Anterior cingulate cortex (tissue), 58 donors: Measurements from ENCODE around the gene MOB3A.
A peak's percentile ranks its signal among the peaks of the same experiment; 100 is the strongest.
"Not testable (repeated sequence)": the region's sequence is repeated elsewhere in the genome, so short reads cannot be mapped to it uniquely, and the experiment has no call there.

Experiments
- DNase-seq, 58 donors: peaks; one replicate each; lab custom pipeline; 2025; lab: John Stamatoyannopoulos, UW

The MOB3A gene

GRCh38 chr19:2096034-2096479, at the start of gene MOB3A:
MOB3A (minus strand) TSS chr19:2096326; CDS start chr19:2078560, 17,766 bp downstream.
- DNase-seq: peak in 29 of 58 donors; percentile 50 to 99 (median 96)

- peak in 8 of 58 donors; percentile 5 to 46 (median 13) for DNase-seq
These were observed 49.7 kb upstream of the MOB3A start for GRCh38 chr19:2145831-2146241.

GRCh38 chr19:2144190-2144589, 48.1 kb upstream of the MOB3A start:
- no peak for DNase-seq

GRCh38 chr19:2142173-2142829, 46.2 kb upstream of the MOB3A start:
- DNase-seq: no peak

- DNase-seq: no peak
These were observed 44.0 kb upstream of the MOB3A start for GRCh38 chr19:2140138-2140569.

GRCh38 chr19:2139385-2140137, 43.4 kb upstream of the MOB3A start:
- no peak for DNase-seq

GRCh38 chr19:2138061-2138728, 42.1 kb upstream of the MOB3A start:
- DNase-seq: peak in 21 of 58 donors; percentile 5 to 62 (median 15)

- peak in 1 of 58 donors; percentile 11 for DNase-seq
These were observed 40.7 kb upstream of the MOB3A start for GRCh38 chr19:2136796-2137195.

GRCh38 chr19:2135474-2136402, 39.6 kb upstream of the MOB3A start:
- no peak for DNase-seq

- no peak for DNase-seq
These were observed 36.8 kb upstream of the MOB3A start for GRCh38 chr19:2132731-2133490.

GRCh38 chr19:2132191-2132590, 36.1 kb upstream of the MOB3A start:
- no peak for DNase-seq

GRCh38 chr19:2131012-2131975, 35.2 kb upstream of the MOB3A start:
- DNase-seq: not testable (repeated sequence)

- no peak for DNase-seq
These were observed 34.0 kb upstream of the MOB3A start for GRCh38 chr19:2129892-2130770.

- DNase-seq: peak in 20 of 58 donors; percentile 7 to 53 (median 18)
These were observed 33.4 kb upstream of the MOB3A start for GRCh38 chr19:2129486-2129885.

GRCh38 chr19:2129022-2129421, 32.9 kb upstream of the MOB3A start:
- no peak for DNase-seq

- not testable (repeated sequence) for DNase-seq
These were observed 32.1 kb upstream of the MOB3A start for GRCh38 chr19:2128252-2128651.

- no peak for DNase-seq
These were observed 31.6 kb upstream of the MOB3A start for GRCh38 chr19:2127758-2128157.
